Progenitor cell of endocrine pancreas (in vitro differentiated cells): ENCODE data around the gene PRKCZ. TPM values are rescaled to one million over a fixed set of nuclear protein-coding genes. Genes with fewer than 3 reads are reported as not detected.

Experiments
- DNase-seq: peaks from one replicate; pipeline ENCODE4 v3.0.0; 2021; ENCODE audit warnings: low spot score; ENCODE audit not compliant: unreplicated experiment
- H3K27ac Mint-ChIP-seq: 2 replicates; pipeline ENCODE4 v1.8.0; 2021; ENCODE audit warnings: mild to moderate bottlenecking, moderate library complexity, mixed read lengths
- H3K27me3 Mint-ChIP-seq: 2 replicates; pipeline ENCODE4 v1.8.0; 2021; ENCODE audit warnings: mixed read lengths
- H3K36me3 Mint-ChIP-seq: 2 replicates; pipeline ENCODE4 v1.8.0; 2022; ENCODE audit warnings: mixed read lengths; ENCODE audit not compliant: insufficient read depth
- H3K4me1 Mint-ChIP-seq: 2 replicates; pipeline ENCODE4 v1.8.0; 2021; ENCODE audit warnings: low read depth, mixed read lengths
- H3K4me3 Mint-ChIP-seq: 2 replicates; pipeline ENCODE4 v1.8.0; 2021; ENCODE audit warnings: low read depth, mild to moderate bottlenecking, moderate library complexity, mixed read lengths
- H3K9me3 Mint-ChIP-seq: 2 replicates; pipeline ENCODE4 v1.8.0; 2021; ENCODE audit warnings: low read depth, mixed read lengths
- CTCF ChIP-seq: fragments of 200-600 bp; sonication (generic); IDR thresholded peaks from one replicate; pipeline ENCODE4 v1.5.0; 2021; ENCODE audit warnings: antibody characterized with exemption, mild to moderate bottlenecking; ENCODE audit not compliant: unreplicated experiment
- total RNA-seq: library from RNA; stranded (reverse); gene quantifications from 2 replicates; pipeline ENCODE4 v1.2.1, GENCODE V29; 2021

Gene PRKCZ
- total RNA-seq, 1 donor from 2014 or later = 71.5 TPM

- Mint-ChIP-seq H3K4me1 (peaks cover 10% of the 10 kb centered on the region), H3K4me3 (peak overlapping the region; percentile 73), H3K27ac (no peak overlapping the region), H3K36me3 (no peaks in the 10 kb centered on the region), H3K9me3 (no peaks in the 10 kb centered on the region), H3K27me3 (no peaks in the 10 kb centered on the region)
- TF ChIP-seq CTCF = no peak
- DNase-seq = no peak
These were observed 143.5 kb downstream of the PRKCZ start for GRCh38 chr1:2193514-2194281.

GRCh38 chr1:2194319-2194897 lies 144.2 kb downstream of the PRKCZ start, which contains the start of gene FAAP20:
TSS of gene FAAP20 (minus strand) at chr1:2194772. CDS start at chr1:2194749, 23 bp downstream.
- Mint-ChIP-seq H3K36me3 (no peaks in the 10 kb centered on the region), H3K9me3 (no peaks in the 10 kb centered on the region), H3K4me1 (peaks cover 10% of the 10 kb centered on the region), H3K4me3 (peak within 1 kb of the TSS; percentile 84), H3K27ac (peak within 1 kb of the TSS; percentile 94), H3K27me3 (no peaks in the 10 kb centered on the region)
- DNase-seq = no peak
- no peak for TF ChIP-seq CTCF

- H3K27ac Mint-ChIP-seq = peak overlapping the region; percentile 94
- no peaks in the 10 kb centered on the region for H3K9me3 Mint-ChIP-seq
- DNase-seq = peak; percentile 81
- no peaks in the 10 kb centered on the region for H3K36me3 Mint-ChIP-seq
- TF ChIP-seq CTCF = peak; percentile 91
- peak overlapping the region; percentile 84 for H3K4me3 Mint-ChIP-seq
- H3K4me1 Mint-ChIP-seq = peaks cover 12% of the 10 kb centered on the region
- H3K27me3 Mint-ChIP-seq = no peaks in the 10 kb centered on the region
These were observed 144.9 kb downstream of the PRKCZ start for GRCh38 chr1:2194898-2195673.

- Mint-ChIP-seq H3K27ac (no peak overlapping the region), H3K9me3 (no peaks in the 10 kb centered on the region), H3K4me3 (no peak overlapping the region), H3K36me3 (no peaks in the 10 kb centered on the region), H3K27me3 (no peaks in the 10 kb centered on the region), H3K4me1 (peaks cover 10% of the 10 kb centered on the region)
- DNase-seq = no peak
- TF ChIP-seq CTCF = no peak
These were observed 145.6 kb downstream of the PRKCZ start for GRCh38 chr1:2195785-2196184.

- Mint-ChIP-seq H3K4me1 (peaks cover 6% of the 10 kb centered on the region), H3K4me3 (no peak overlapping the region), H3K27ac (no peak overlapping the region), H3K36me3 (no peaks in the 10 kb centered on the region), H3K9me3 (no peaks in the 10 kb centered on the region), H3K27me3 (no peaks in the 10 kb centered on the region)
- TF ChIP-seq CTCF = no peak
- DNase-seq = no peak
These were observed 146.9 kb downstream of the PRKCZ start for GRCh38 chr1:2196901-2197638.
